Smooth muscle cell (in vitro differentiated cells): ENCODE data around the gene RHPN2. TPM values are rescaled to one million over a fixed set of nuclear protein-coding genes. Genes with fewer than 3 reads are reported as not detected.

Experiments used
- DNase-seq: peaks from one replicate; lab custom pipeline; 2025; ENCODE audit not compliant: unreplicated experiment; lab: John Stamatoyannopoulos, UW
- H2AFZ ChIP-seq: fragments of 200-600 bp; sonication (generic); 2 replicates; pipeline ENCODE4 v1.6.0; 2016; ENCODE audit warnings: antibody characterized with exemption, low read depth, mild to moderate bottlenecking
- H3F3A ChIP-seq: fragments of 200-600 bp; sonication (generic); 2 replicates; pipeline ENCODE4 v1.6.0; 2017; ENCODE audit warnings: antibody characterized with exemption, low read depth
- H3K27ac ChIP-seq: fragments of 200-600 bp; sonication (generic); 2 replicates; pipeline ENCODE4 v1.5.1; 2016; ENCODE audit warnings: low read depth, mild to moderate bottlenecking
- H3K27me3 ChIP-seq: fragments of 200-600 bp; sonication (generic); 2 replicates; pipeline ENCODE4 v1.6.1; 2016; ENCODE audit warnings: low read depth, mild to moderate bottlenecking
- H3K36me3 ChIP-seq: fragments of 200-600 bp; sonication (generic); 2 replicates; pipeline ENCODE4 v1.5.1; 2016; ENCODE audit warnings: low read depth
- H3K4me1 ChIP-seq: fragments of 200-600 bp; sonication (generic); 2 replicates; pipeline ENCODE4 v1.5.1; 2016; ENCODE audit warnings: low read depth
- H3K4me2 ChIP-seq: fragments of 200-600 bp; sonication (generic); 2 replicates; pipeline ENCODE4 v1.6.0; 2016; ENCODE audit warnings: mild to moderate bottlenecking
- H3K4me3 ChIP-seq: fragments of 200-600 bp; sonication (generic); 2 replicates; pipeline ENCODE4 v1.5.1; 2016; ENCODE audit warnings: mild to moderate bottlenecking
- H3K79me2 ChIP-seq: fragments of 200-600 bp; sonication (generic); 2 replicates; pipeline ENCODE4 v1.6.0; 2016; ENCODE audit warnings: low read depth, mild to moderate bottlenecking
- H3K9ac ChIP-seq: fragments of 200-600 bp; sonication (generic); 2 replicates; pipeline ENCODE4 v1.6.0; 2016; ENCODE audit warnings: low read depth
- H3K9me3 ChIP-seq: fragments of 200-600 bp; sonication (generic); replicated peaks from 2 replicates; pipeline ENCODE4 v1.5.1; 2016; ENCODE audit warnings: low read depth
- H4K20me1 ChIP-seq: fragments of 200-600 bp; sonication (generic); 2 replicates; pipeline ENCODE4 v1.6.0; 2016; ENCODE audit warnings: low read depth
- WGBS: methylation state at CpG from one replicate; pipeline ENCODE4 v1.1.7; 2016; ENCODE audit warnings: low lambda C conversion rate; 5-methylcytosine and 5-hydroxymethylcytosine counted together
- polyA plus RNA-seq: library from polyadenylated mRNA; unstranded; fragments of >200 nt; fragmentation: Nextera tagmentation; extraction: Ambion mirVana; gene quantifications from 2 replicates; pipeline ENCODE4 v1.2.1, GENCODE V29; 2016
- total RNA-seq: library from RNA; depleted of rRNA; stranded (reverse); fragments of >200 nt; gene quantifications from 2 replicates; pipeline ENCODE4 v1.2.3, GENCODE V29; 2014
- TF ChIP-seq, protein P1 (sequence below): fragments of 200-600 bp; sonication (generic); IDR thresholded peaks from 2 replicates; pipeline ENCODE4 v1.5.1; 2017; ENCODE audit warnings: borderline replicate concordance, mild to moderate bottlenecking, antibody characterized with exemption; ENCODE audit not compliant: insufficient read depth, poor library complexity, severe bottlenecking

The RHPN2 gene
- total and polyA plus RNA-seq, 2 experiments from 2014 or later: 1.2 to 4.9 TPM

DNA sequence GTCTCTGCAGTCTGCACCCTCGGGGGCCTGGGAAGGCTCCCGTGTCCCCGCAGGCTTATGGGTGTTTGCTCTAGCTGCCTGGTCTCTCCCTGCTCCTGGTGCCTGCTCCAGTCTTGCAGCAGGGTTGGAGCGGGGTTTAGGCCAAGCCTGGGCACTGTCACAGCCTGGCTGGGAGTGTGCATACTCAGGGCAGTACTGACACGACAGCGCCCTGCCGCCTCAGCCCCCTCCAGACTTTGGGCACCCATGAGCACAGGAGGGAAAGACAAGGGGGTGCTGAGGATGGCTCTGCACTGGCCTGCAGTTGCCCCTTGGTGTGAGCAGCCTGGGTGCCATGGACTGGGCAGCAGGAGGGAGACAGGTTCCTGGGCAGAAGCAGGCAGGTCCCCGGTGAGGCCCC, 128.6 kb downstream of the RHPN2 start:
- H3K27ac ChIP-seq: no peak overlapping the region
- H3K4me2 ChIP-seq: no peak overlapping the region
- H2AFZ ChIP-seq: no peak overlapping the region
- H4K20me1 ChIP-seq: no peaks in the 10 kb centered on the region
- H3K9ac ChIP-seq: no peak overlapping the region
- no peaks in the 10 kb centered on the region for H3K79me2 ChIP-seq
- H3K36me3 ChIP-seq: peaks cover 2% of the 10 kb centered on the region
- TF ChIP-seq, protein P1, sequence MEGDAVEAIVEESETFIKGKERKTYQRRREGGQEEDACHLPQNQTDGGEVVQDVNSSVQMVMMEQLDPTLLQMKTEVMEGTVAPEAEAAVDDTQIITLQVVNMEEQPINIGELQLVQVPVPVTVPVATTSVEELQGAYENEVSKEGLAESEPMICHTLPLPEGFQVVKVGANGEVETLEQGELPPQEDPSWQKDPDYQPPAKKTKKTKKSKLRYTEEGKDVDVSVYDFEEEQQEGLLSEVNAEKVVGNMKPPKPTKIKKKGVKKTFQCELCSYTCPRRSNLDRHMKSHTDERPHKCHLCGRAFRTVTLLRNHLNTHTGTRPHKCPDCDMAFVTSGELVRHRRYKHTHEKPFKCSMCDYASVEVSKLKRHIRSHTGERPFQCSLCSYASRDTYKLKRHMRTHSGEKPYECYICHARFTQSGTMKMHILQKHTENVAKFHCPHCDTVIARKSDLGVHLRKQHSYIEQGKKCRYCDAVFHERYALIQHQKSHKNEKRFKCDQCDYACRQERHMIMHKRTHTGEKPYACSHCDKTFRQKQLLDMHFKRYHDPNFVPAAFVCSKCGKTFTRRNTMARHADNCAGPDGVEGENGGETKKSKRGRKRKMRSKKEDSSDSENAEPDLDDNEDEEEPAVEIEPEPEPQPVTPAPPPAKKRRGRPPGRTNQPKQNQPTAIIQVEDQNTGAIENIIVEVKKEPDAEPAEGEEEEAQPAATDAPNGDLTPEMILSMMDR: no peak
- H3F3A ChIP-seq: no peaks in the 10 kb centered on the region
- no peaks in the 10 kb centered on the region for H3K4me1 ChIP-seq
- no peaks in the 10 kb centered on the region for H3K27me3 ChIP-seq
- WGBS: 98% methylated on average over 8 of the region's 8 CpGs
- H3K4me3 ChIP-seq: no peak overlapping the region
- DNase-seq: no peak
- H3K9me3 ChIP-seq: no peaks in the 10 kb centered on the region

DNA sequence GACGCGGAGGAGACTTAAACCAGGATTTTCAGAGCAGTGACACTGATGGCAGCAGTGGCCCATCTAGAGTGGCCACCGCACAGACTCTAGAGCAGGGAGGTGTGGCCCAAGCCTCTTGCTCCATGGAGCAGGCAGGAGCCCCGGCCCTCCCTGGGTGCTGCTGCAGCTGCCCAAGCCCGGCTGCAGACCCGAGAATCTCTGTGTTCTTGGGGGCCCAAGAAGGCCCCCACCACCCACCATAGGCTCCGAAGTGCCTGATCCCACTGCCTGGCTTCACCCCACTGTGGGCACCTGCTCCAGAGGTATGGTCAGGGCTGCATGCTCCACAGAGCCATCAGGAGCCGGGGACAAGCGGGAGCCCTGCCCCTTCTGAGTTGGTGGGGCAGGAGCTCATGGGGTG, 129.1 kb downstream of the RHPN2 start:
- DNase-seq: no peak
- Histone ChIP-seq H3K27me3 (no peaks in the 10 kb centered on the region), H3K9me3 (no peaks in the 10 kb centered on the region), H3K36me3 (peaks cover 2% of the 10 kb centered on the region), H3K4me1 (no peaks in the 10 kb centered on the region), H3K79me2 (no peaks in the 10 kb centered on the region), H4K20me1 (no peaks in the 10 kb centered on the region), H3K27ac (no peak overlapping the region), H2AFZ (no peak overlapping the region), H3K4me2 (no peak overlapping the region), H3K9ac (no peak overlapping the region), H3F3A (no peaks in the 10 kb centered on the region), H3K4me3 (no peak overlapping the region)
- 95% methylated on average over 9 of the region's 9 CpGs for WGBS
- TF ChIP-seq, protein P1: no peak

DNA sequence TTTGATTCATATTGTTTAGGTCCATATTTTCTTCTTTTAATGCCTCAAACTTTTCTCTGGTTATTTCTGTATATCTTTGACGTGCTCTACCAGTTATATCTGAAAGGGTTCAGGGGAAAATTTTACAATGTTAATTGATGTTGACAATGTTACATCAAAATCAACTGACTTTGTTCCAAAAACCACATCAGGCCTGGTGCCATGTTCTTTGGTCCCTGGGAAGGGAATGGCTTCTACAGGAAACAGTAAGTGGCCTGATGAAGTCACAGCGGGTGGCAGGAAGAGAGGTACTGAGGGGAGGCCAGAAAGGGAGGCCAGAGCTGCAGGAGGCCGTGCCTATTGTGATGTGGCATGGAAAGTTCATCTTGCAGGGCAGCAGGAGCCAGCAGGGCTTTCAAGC, 131.1 kb downstream of the RHPN2 start:
- H2AFZ ChIP-seq: no peak overlapping the region
- H3K9ac ChIP-seq: no peak overlapping the region
- H3K27ac ChIP-seq: no peak overlapping the region
- H3F3A ChIP-seq: no peaks in the 10 kb centered on the region
- H3K79me2 ChIP-seq: no peaks in the 10 kb centered on the region
- TF ChIP-seq, protein P1: no peak
- H3K9me3 ChIP-seq: no peaks in the 10 kb centered on the region
- H3K4me1 ChIP-seq: no peaks in the 10 kb centered on the region
- H3K36me3 ChIP-seq: peaks cover 2% of the 10 kb centered on the region
- no peaks in the 10 kb centered on the region for H4K20me1 ChIP-seq
- no peak overlapping the region for H3K4me3 ChIP-seq
- 98% methylated on average over 3 of the region's 3 CpGs for WGBS
- DNase-seq: no peak
- H3K27me3 ChIP-seq: no peaks in the 10 kb centered on the region
- H3K4me2 ChIP-seq: no peak overlapping the region

DNA sequence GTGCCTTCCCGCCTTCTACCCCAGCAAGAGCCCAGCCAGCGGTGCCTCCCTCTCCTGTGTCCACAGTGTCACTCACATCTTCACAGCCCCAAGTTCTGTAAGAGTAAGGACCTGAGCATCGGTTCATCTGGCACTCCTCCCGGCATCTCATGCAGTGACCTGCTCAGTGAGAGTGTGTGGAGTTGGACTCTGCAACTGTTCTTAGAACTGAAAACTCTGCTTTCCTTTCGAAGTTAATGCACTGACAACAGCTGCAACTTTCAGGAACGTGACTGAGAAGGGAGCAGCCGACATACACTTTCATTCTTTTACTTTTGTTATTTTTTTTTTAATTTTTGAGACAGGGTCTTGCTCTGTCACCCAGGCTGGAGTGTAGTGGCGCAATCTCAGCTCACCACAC, 134.1 kb downstream of the RHPN2 start:
- H3F3A ChIP-seq: no peaks in the 10 kb centered on the region
- H4K20me1 ChIP-seq: no peaks in the 10 kb centered on the region
- H3K4me1 ChIP-seq: no peaks in the 10 kb centered on the region
- H3K27me3 ChIP-seq: no peaks in the 10 kb centered on the region
- H3K4me3 ChIP-seq: no peak overlapping the region
- no peaks in the 10 kb centered on the region for H3K79me2 ChIP-seq
- peaks cover 2% of the 10 kb centered on the region for H3K36me3 ChIP-seq
- H3K9me3 ChIP-seq: no peaks in the 10 kb centered on the region
- TF ChIP-seq, protein P1: no peak
- 96% methylated on average over 8 of the region's 8 CpGs for WGBS
- no peak overlapping the region for H3K4me2 ChIP-seq
- no peak overlapping the region for H2AFZ ChIP-seq
- no peak for DNase-seq
- no peak overlapping the region for H3K27ac ChIP-seq
- H3K9ac ChIP-seq: no peak overlapping the region
